GM19468 (cell line): Measurements from ENCODE around the gene VEGFC.

Source experiments
- ATAC-seq: cut with Tn5 transposase; IDR thresholded peaks from one replicate; pipeline ENCODE4 v1.9.1; 2021; ENCODE audit warnings: mild to moderate bottlenecking, moderate library complexity, moderate number of reproducible peaks; ENCODE audit not compliant: unreplicated experiment; ENCODE audit errors: extremely low read depth

The VEGFC gene

GRCh38 chr4:176800891-176801534 lies 8.3 kb upstream of the VEGFC start:
- ATAC-seq: no peak

GRCh38 chr4:176799653-176800052 lies 6.9 kb upstream of the VEGFC start:
- ATAC-seq: no peak

GRCh38 chr4:176798540-176798939 lies 5.8 kb upstream of the VEGFC start:
- ATAC-seq: no peak

DNA sequence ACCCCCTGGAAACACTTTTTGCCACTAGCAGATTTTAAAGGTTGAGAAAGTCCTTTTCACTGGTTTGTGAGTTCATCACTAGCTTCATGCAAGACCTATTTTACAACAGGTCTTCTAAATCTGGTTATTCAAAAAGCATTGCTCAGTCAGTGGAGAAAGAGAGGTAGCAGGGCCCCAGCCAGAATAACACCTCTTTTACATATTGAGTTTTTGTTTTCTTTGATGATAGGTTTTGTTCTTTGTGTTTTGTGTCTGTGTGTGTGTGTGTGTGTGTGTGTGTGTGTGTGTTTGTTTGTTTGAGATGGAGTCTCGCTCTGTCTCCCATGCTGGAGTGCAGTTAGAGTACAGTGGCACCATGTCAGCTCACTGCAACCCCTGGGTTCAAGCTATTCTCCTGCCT lies 2.7 kb upstream of the VEGFC start:
- no peak for ATAC-seq

DNA sequence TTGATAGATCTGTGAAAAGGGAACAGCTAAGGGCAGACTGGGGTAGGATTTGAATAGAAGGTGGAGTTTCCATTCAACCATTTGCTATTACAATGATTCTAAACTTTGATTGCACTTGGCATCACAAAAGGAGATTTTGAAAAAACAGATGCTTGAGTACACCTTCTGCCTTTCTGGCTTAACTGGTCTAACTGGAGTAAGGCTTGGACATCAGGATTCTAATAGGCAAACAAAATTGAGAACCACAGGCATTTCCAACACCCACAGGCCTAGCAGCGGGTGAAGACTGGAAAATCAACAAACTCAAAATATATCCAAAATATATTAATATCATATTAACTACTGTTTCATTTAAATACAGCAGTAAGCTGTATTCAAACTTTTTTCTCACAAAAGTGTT lies 1.9 kb upstream of the VEGFC start:
- no peak for ATAC-seq

GRCh38 chr4:176794151-176794550 lies 1.4 kb upstream of the VEGFC start:
- no peak for ATAC-seq

GRCh38 chr4:176793060-176793605 lies 411 bp upstream of the VEGFC start:
- ATAC-seq: no peak

- ATAC-seq: no peak
These were observed 964 bp downstream of the VEGFC start for GRCh38 chr4:176791591-176792325.

DNA sequence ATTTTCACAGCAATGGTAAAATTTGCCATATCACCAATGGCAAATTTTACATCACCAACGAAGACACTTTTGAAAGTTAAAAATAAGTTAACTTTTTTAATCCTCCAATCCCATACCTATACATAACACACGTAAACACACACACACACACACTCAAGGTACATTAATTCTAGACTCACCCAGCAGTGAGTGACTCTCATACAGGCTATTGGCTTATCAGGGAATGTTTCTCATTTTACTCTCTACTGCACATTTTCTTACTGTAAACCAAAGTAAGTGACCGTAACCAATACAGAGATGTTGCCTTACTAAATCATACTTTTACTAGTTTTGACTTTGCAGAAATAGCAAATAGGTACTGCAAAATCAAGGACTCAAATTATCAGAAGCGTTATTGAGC lies 2.3 kb downstream of the VEGFC start:
- no peak for ATAC-seq

DNA sequence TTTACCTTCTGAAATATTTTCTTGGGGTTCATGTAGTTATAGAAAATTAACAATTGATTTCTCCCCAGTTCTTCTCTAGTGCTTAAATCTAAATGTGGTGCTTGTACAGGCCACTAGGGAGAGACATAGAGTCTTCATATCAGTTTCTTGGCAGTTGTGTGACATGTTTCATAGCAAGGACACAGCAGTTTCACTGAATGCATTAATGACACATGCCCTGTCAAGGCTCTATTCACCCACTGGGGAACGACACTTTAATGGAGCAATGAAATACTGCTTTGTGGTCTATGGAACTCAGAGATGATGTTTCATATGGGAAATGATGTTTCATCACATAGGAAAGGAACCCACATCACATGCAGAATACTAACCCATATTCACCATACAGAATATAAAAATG lies 2.8 kb downstream of the VEGFC start:
- ATAC-seq: peak; percentile 50

DNA sequence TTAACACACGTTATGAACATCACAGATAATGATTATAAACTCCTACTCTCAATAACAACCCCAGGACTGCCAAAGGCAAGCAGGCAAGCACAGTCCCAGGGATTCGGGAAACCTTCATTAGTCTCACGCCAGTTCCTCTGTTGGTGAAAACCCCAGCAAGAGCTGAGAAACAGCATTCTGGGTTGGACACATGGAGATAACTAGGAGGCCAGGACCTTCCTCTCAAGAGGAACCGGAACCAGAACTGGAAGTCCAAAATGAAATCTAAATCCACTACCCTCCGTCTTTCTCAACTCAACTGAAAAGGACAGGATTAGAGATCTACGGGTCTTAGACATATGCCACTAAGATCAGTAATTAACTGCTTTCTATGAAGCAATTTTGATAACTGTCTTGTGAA lies 3.8 kb downstream of the VEGFC start:
- ATAC-seq: no peak

DNA sequence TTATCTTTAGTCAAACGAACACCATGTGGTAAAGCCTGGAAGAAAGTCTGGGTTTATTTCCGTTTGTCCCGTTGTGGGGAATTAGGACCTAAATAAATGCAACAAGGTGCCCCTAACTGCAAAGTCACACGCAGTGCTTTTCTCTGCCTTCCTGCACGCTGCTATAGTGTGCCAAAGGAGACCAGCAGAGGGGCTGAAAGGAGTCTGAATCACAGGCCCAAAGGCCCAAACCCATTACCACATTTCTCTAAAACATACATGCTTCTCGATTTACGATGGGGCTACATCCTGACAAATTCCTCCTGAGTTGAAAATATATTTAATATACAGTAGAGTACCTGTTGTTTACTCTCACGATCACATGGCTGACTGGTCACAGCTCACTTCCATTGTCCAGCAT lies 4.5 kb downstream of the VEGFC start:
- no peak for ATAC-seq

GRCh38 chr4:176784816-176785215 lies 7.9 kb downstream of the VEGFC start:
- no peak for ATAC-seq

DNA sequence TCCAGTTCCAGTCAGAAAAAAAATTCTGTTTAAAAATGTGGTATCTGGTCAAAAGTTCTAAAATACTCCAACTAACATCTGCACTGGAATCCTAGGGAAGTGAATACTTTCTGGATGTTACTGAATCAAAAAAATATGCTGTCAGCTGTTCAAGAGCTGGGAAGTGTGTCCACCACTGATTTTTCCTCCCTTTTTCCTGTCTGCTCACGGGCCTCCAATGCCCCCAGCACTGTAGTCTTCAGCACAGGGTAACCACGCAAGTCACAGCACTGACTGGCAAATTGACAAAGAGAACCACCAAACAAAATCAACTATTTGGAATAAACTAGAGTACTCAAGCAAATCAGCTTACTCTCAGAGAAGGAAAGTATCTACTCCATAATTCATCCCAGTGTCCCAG lies 9.9 kb downstream of the VEGFC start:
- ATAC-seq: no peak

GRCh38 chr4:176782191-176782590 lies 10.5 kb downstream of the VEGFC start:
- ATAC-seq: no peak

DNA sequence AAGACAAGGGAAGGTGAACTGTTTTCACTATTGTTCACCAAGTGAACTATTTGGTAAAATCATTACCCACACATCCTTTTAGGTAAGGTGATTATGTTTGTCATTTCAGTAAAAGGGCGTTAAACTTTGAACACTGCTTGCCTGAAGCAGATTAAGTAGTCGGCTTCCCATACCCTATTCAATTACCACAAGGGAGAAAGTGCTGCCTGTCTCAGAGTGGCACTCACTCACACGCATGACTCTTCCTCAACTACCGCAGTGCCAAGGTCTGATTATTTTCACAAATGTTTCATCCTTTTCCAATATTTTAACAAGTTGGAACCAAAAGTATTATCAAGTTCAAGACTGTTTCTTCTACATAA lies 11.0 kb downstream of the VEGFC start:
- no peak for ATAC-seq

DNA sequence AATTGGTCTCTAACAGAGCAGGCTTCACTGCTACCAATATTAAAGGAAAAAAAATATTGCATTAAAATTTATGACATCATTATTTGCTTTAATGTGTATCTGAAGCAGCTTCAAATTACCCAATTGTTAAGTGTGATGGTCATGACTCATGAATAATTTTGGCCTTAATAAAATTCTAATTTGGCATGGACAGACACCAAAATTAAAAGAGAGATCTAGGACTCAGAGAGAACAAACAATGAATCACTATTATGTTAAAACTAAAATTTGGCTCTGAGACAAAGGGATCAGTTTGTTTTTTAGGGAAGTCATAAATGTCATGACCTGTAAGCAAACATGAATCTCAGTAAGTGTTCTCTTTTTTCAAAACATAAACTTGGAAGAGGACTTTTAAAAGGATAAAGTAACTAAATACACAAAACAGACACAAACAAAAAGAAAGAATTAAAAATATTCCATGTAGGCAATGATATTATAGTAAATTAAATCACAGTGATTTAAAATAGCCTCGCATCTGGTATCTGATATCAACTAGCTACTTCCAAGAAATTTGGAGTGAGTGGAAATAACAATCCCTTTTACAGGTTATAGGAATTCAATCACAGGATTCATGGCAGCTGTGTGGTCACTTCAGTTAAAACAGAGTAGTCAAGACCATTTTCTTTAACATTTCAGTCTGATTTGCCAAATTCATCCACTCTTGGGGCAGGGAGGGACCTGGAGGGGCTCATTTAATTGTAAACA lies 11.6 kb downstream of the VEGFC start:
- no peak for ATAC-seq

DNA sequence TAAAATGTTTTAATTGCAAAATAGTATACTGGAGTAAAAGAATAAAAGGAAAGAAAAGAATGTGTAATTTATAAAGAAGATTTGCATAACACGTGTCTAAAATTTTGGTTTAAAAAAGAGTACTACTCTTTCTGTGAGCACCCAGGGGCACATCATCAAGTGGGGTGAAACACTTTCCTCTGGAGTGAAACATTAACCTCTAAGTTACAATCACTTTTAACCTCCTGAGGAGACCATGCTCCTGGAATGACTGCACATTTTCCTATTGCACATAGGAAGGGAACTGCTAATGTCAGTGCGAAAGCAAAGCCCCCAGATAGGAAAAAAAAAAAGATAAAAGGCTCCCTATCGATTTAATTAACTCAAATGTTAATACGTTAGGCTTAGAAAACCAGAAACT lies 13.3 kb downstream of the VEGFC start:
- no peak for ATAC-seq

GRCh38 chr4:176778491-176778890 lies 14.2 kb downstream of the VEGFC start:
- ATAC-seq: no peak

DNA sequence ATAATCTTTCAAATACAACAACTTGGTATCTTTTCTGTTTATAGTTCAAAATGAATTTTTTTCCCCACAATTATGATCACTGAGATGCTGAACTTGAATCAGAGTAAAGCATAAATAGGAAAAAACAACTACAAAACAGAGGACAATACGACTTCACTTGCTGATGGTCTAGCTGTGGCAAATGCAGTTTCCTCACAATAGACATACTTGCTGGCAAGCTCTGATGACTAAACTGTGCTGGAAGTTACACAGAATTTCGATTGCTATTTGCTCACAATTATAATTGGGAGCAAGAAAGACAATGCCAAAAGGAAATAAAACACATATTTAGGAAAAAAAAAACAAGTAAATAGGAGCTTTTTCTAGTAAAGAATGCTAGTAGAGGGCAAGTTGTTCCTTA lies 14.7 kb downstream of the VEGFC start:
- no peak for ATAC-seq

DNA sequence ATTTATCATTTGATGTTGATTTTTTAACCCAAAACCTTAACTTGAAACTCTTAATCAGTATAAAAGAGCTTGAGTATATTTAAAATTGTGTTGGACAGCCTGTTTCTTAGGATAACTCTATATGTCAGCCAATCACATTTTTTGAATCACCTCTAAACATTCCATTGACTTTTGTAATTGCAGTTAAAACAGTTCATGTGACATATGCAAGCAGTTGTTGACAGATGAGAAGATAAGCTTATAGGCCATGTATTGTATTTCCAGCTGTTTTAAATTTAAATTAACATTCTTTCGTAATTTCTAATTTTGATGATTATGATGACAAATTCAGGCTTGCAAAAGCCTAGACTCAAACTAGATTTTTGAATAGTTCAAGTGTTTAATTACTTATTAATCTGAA lies 17.4 kb downstream of the VEGFC start:
- no peak for ATAC-seq
